Mesodermal cell (in vitro differentiated cells): ENCODE data around the gene PPP4R1.

Experiments used
- H3K27ac ChIP-seq: 2 replicates; pipeline ENCODE4 v1.7.0; 2013; ENCODE audit warnings: mild to moderate bottlenecking, low read depth, low read length, moderate library complexity; ENCODE audit not compliant: severe bottlenecking
- H3K36me3 ChIP-seq: 2 replicates; pipeline ENCODE4 v1.7.1; 2013; ENCODE audit warnings: mild to moderate bottlenecking, low read length, moderate library complexity; ENCODE audit not compliant: control insufficient read depth, insufficient read depth
- H3K4me1 ChIP-seq: one replicate; pipeline ENCODE4 v1.7.1; 2013; ENCODE audit warnings: mild to moderate bottlenecking, low read length; ENCODE audit not compliant: insufficient read depth, control insufficient read depth, poor library complexity, severe bottlenecking
- H3K4me3 ChIP-seq: 2 replicates; pipeline ENCODE4 v1.7.0; 2013; ENCODE audit warnings: low read length, control low read depth, mild to moderate bottlenecking; ENCODE audit not compliant: insufficient read depth, poor library complexity, severe bottlenecking; ENCODE audit errors: extremely low read depth
- H3K9me3 ChIP-seq: 2 replicates; pipeline ENCODE4 v1.7.1; 2013; ENCODE audit warnings: mild to moderate bottlenecking, low read length, moderate library complexity; ENCODE audit not compliant: control insufficient read depth
- WGBS, 2 experiments: methylation state at CpG; one replicate each; pipeline ENCODE4 v1.1.5; 2013; ENCODE audit warnings: missing lambda C conversion rate in 2 of 2; ENCODE audit not compliant: insufficient coverage in 2 of 2; 5-methylcytosine and 5-hydroxymethylcytosine counted together

PPP4R1 gene

GRCh38 chr18:9568186-9568585, 46.2 kb downstream of the PPP4R1 start:
- Histone ChIP-seq H3K9me3 (no peaks in the 10 kb centered on the region), H3K4me3 (no peak overlapping the region), H3K27ac (no peak overlapping the region), H3K4me1 (no peaks in the 10 kb centered on the region), H3K36me3 (peaks cover 83% of the 10 kb centered on the region)

GRCh38 chr18:9565407-9565806, 49.0 kb downstream of the PPP4R1 start:
- H3K27ac ChIP-seq = no peak overlapping the region
- H3K4me1 ChIP-seq = no peaks in the 10 kb centered on the region
- WGBS, 2 experiments = 82 to 100% methylated on average over 2 of the region's 2 CpGs
- no peaks in the 10 kb centered on the region for H3K9me3 ChIP-seq
- peaks cover 89% of the 10 kb centered on the region for H3K36me3 ChIP-seq
- no peak overlapping the region for H3K4me3 ChIP-seq

GRCh38 chr18:9563331-9563730, 51.0 kb downstream of the PPP4R1 start:
- Histone ChIP-seq H3K36me3 (peaks cover 90% of the 10 kb centered on the region), H3K9me3 (no peaks in the 10 kb centered on the region), H3K4me3 (no peak overlapping the region), H3K4me1 (no peaks in the 10 kb centered on the region), H3K27ac (no peak overlapping the region)
- WGBS, 2 experiments = 100% methylated on average over 1 of the region's 4 CpGs

- 94 to 100% methylated on average over 2 of the region's 4 CpGs for WGBS, 2 experiments
- Histone ChIP-seq H3K9me3 (no peaks in the 10 kb centered on the region), H3K36me3 (peaks cover 89% of the 10 kb centered on the region), H3K27ac (no peak overlapping the region), H3K4me1 (no peaks in the 10 kb centered on the region), H3K4me3 (no peak overlapping the region)
Observed at GRCh38 chr18:9562584-9562983, 51.8 kb downstream of the PPP4R1 start.

GRCh38 chr18:9561759-9562158, 52.6 kb downstream of the PPP4R1 start:
- no peaks in the 10 kb centered on the region for H3K9me3 ChIP-seq
- no peak overlapping the region for H3K27ac ChIP-seq
- no peak overlapping the region for H3K4me3 ChIP-seq
- peaks cover 89% of the 10 kb centered on the region for H3K36me3 ChIP-seq
- WGBS, 2 experiments = no CpG with 5 or more reads among the region's 2 CpGs
- H3K4me1 ChIP-seq = no peaks in the 10 kb centered on the region

GRCh38 chr18:9559253-9559652, 55.1 kb downstream of the PPP4R1 start:
- H3K9me3 ChIP-seq = no peaks in the 10 kb centered on the region
- WGBS, 2 experiments = 95 to 99% methylated on average over 6 of the region's 6 CpGs
- H3K4me3 ChIP-seq = no peak overlapping the region
- no peak overlapping the region for H3K27ac ChIP-seq
- H3K4me1 ChIP-seq = no peaks in the 10 kb centered on the region
- peaks cover 94% of the 10 kb centered on the region for H3K36me3 ChIP-seq

- H3K36me3 ChIP-seq = peaks cover 95% of the 10 kb centered on the region
- 89 to 93% methylated on average over 2 to 3 of the region's 4 CpGs for WGBS, 2 experiments
Observed at GRCh38 chr18:9558387-9559064, 55.8 kb downstream of the PPP4R1 start.

GRCh38 chr18:9557250-9557943, 57.0 kb downstream of the PPP4R1 start:
- peaks cover 5% of the 10 kb centered on the region for H3K9me3 ChIP-seq
- H3K4me3 ChIP-seq = no peak overlapping the region
- WGBS, 2 experiments = 100% methylated on average over 6 to 9 of the region's 13 CpGs
- H3K36me3 ChIP-seq = peaks cover 95% of the 10 kb centered on the region
- no peaks in the 10 kb centered on the region for H3K4me1 ChIP-seq
- H3K27ac ChIP-seq = no peak overlapping the region

More at GRCh38 chr18:9558387-9559064, 55.8 kb downstream of the PPP4R1 start:
- Histone ChIP-seq H3K9me3 (no peaks in the 10 kb centered on the region), H3K4me3 (no peak overlapping the region), H3K4me1 (no peaks in the 10 kb centered on the region), H3K27ac (no peak overlapping the region)

- Histone ChIP-seq H3K4me3 (no peak overlapping the region), H3K9me3 (peaks cover 5% of the 10 kb centered on the region), H3K27ac (no peak overlapping the region), H3K36me3 (peaks cover 100% of the 10 kb centered on the region), H3K4me1 (no peaks in the 10 kb centered on the region)
- WGBS, 2 experiments = 100% methylated on average over 1 of the region's 4 CpGs
Observed at GRCh38 chr18:9552616-9553015, 61.7 kb downstream of the PPP4R1 start.

GRCh38 chr18:9552191-9552590, 62.2 kb downstream of the PPP4R1 start:
- WGBS, 2 experiments = 100% methylated on average over 1 of the region's 3 CpGs; no CpG with 5 or more reads in 1 of the 2 experiments
- H3K4me3 ChIP-seq = no peak overlapping the region
- peaks cover 100% of the 10 kb centered on the region for H3K36me3 ChIP-seq
- H3K9me3 ChIP-seq = peaks cover 5% of the 10 kb centered on the region
- no peak overlapping the region for H3K27ac ChIP-seq
- H3K4me1 ChIP-seq = no peaks in the 10 kb centered on the region

- Histone ChIP-seq H3K4me3 (no peak overlapping the region), H3K27ac (no peak overlapping the region), H3K9me3 (peaks cover 5% of the 10 kb centered on the region), H3K4me1 (no peaks in the 10 kb centered on the region), H3K36me3 (peaks cover 99% of the 10 kb centered on the region)
- no CpG with 5 or more reads among the region's 4 CpGs for WGBS, 2 experiments
Observed at GRCh38 chr18:9550429-9550828, 63.9 kb downstream of the PPP4R1 start.
